GM23338 (cell line): ENCODE measurements around the gene ZPLD1. TPM values are rescaled to one million over a fixed set of nuclear protein-coding genes. Genes with fewer than 3 reads are reported as not detected.

Experiments
- ATAC-seq: fragments of 200-7000 bp; cut with Tn5 transposase; 3 replicates; pipeline ENCODE4 v1.9.1; 2020
- DNase-seq: peaks from one replicate; pipeline ENCODE4 v3.0.0-alpha.2; 2015; ENCODE audit warnings: low spot score
- H2AFZ ChIP-seq: fragments of 200-600 bp; sonication (generic); 2 replicates; pipeline ENCODE4 v1.8.0; 2016; ENCODE audit warnings: antibody characterized with exemption, mild to moderate bottlenecking, moderate library complexity
- H3F3A ChIP-seq: fragments of 200-600 bp; sonication (generic); replicated peaks from 2 replicates; pipeline ENCODE4 v1.8.0; 2017; ENCODE audit warnings: antibody characterized with exemption, mixed run types, low read depth
- H3K27ac ChIP-seq: fragments of 200-600 bp; sonication (generic); 2 replicates; pipeline ENCODE4 v1.6.1; 2016; ENCODE audit warnings: low read depth
- H3K27me3 ChIP-seq: fragments of 200-600 bp; sonication (generic); 2 replicates; pipeline ENCODE4 v1.8.0; 2016; ENCODE audit warnings: mild to moderate bottlenecking, mixed run types, moderate library complexity; ENCODE audit not compliant: insufficient read depth
- H3K36me3 ChIP-seq: fragments of 200-600 bp; sonication (generic); 2 replicates; pipeline ENCODE4 v1.8.0; 2016; ENCODE audit warnings: mild to moderate bottlenecking; ENCODE audit not compliant: insufficient read depth
- H3K4me1 ChIP-seq: fragments of 200-600 bp; sonication (generic); 2 replicates; pipeline ENCODE4 v1.8.0; 2016; ENCODE audit warnings: mild to moderate bottlenecking, moderate library complexity; ENCODE audit not compliant: insufficient read depth
- H3K4me2 ChIP-seq: fragments of 200-600 bp; sonication (generic); 2 replicates; pipeline ENCODE4 v1.7.1; 2017; ENCODE audit warnings: mixed run types
- H3K4me3 ChIP-seq: fragments of 200-600 bp; sonication (generic); 2 replicates; pipeline ENCODE4 v1.6.1; 2016; ENCODE audit warnings: mixed run types
- H3K79me2 ChIP-seq: fragments of 200-600 bp; sonication (generic); replicated peaks from 2 replicates; pipeline ENCODE4 v1.8.0; 2017; ENCODE audit warnings: mild to moderate bottlenecking; ENCODE audit not compliant: insufficient read depth
- H3K9me2 ChIP-seq: fragments of 200-600 bp; sonication (generic); 2 replicates; pipeline ENCODE4 v1.8.0; 2017; ENCODE audit not compliant: insufficient read depth
- H4K20me1 ChIP-seq: fragments of 200-600 bp; sonication (generic); replicated peaks from 2 replicates; pipeline ENCODE4 v1.8.0; 2017; ENCODE audit warnings: mild to moderate bottlenecking; ENCODE audit not compliant: insufficient read depth
- H3K27ac Mint-ChIP-seq: 2 replicates; pipeline ENCODE4 v1.8.0; 2020; ENCODE audit warnings: inconsistent platforms, mild to moderate bottlenecking, moderate library complexity, mixed read lengths
- H3K27me3 Mint-ChIP-seq: 3 replicates; pipeline ENCODE4 v1.8.0; 2022; ENCODE audit warnings: low read depth, mild to moderate bottlenecking, moderate library complexity, mixed read lengths, inconsistent platforms; ENCODE audit not compliant: insufficient read depth, poor library complexity
- H3K36me3 Mint-ChIP-seq: 3 replicates; pipeline ENCODE4 v1.8.0; 2021; ENCODE audit warnings: low read depth, mild to moderate bottlenecking, inconsistent platforms, moderate library complexity, mixed read lengths
- H3K4me1 Mint-ChIP-seq: 3 replicates; pipeline ENCODE4 v1.8.0; 2020; ENCODE audit warnings: mild to moderate bottlenecking, inconsistent platforms, mixed read lengths
- H3K4me3 Mint-ChIP-seq: 3 replicates; pipeline ENCODE4 v1.8.0; 2021; ENCODE audit warnings: moderate library complexity, mild to moderate bottlenecking, inconsistent platforms, mixed read lengths
- H3K9me3 Mint-ChIP-seq: 3 replicates; pipeline ENCODE4 v1.8.0; 2020; ENCODE audit warnings: moderate library complexity, mild to moderate bottlenecking, inconsistent platforms, mixed read lengths
- CREB1 ChIP-seq: fragments of 250-450 bp; sonication (Bioruptor Pico); IDR thresholded peaks from 2 replicates; pipeline ENCODE4 v1.5.0; 2020; ENCODE audit warnings: low read depth, mild to moderate bottlenecking, moderate library complexity
- CTCF ChIP-seq, 2 experiments: fragments of 200-600 bp in 1 of 2; sonication (generic) in 1 of 2; conservative IDR thresholded peaks; 2 replicates each; pipeline versions ENCODE4 v1.5.1 to v1.6.1; 2016 to 2017; ENCODE audit warnings: antibody characterized with exemption in 2 of 2, low read depth in 2 of 2, mild to moderate bottlenecking in 2 of 2, moderate library complexity in 1 of 2
- EZH2 ChIP-seq: fragments of 200-600 bp; sonication (generic); IDR thresholded peaks from one replicate; pipeline ENCODE4 v1.8.0; 2017; ENCODE audit warnings: antibody characterized with exemption, mild to moderate bottlenecking, low read depth; ENCODE audit not compliant: unreplicated experiment
- NANOG ChIP-seq: IDR thresholded peaks from 2 replicates; pipeline ENCODE4 v1.6.1; 2016; ENCODE audit warnings: antibody characterized with exemption, borderline replicate concordance
- POLR2AphosphoS5 ChIP-seq: IDR thresholded peaks from 2 replicates; pipeline ENCODE4 v1.6.1; 2016; ENCODE audit warnings: antibody characterized with exemption, low read depth
- STAT1 ChIP-seq: IDR thresholded peaks from one replicate; pipeline ENCODE4 v1.6.1; 2016; ENCODE audit warnings: antibody characterized with exemption; ENCODE audit not compliant: unreplicated experiment
- ZNF114 ChIP-seq: fragments of 250-450 bp; sonication (Bioruptor Pico); IDR thresholded peaks from 2 replicates; pipeline ENCODE4 v1.5.0; 2020; ENCODE audit warnings: mild to moderate bottlenecking, moderate library complexity
- ZNF331 ChIP-seq: fragments of 250-450 bp; sonication (Bioruptor Pico); IDR thresholded peaks from 2 replicates; pipeline ENCODE4 v1.5.0; 2020; ENCODE audit warnings: low read depth, mild to moderate bottlenecking, moderate library complexity
- polyA plus RNA-seq: library from polyadenylated mRNA; unstranded; fragments of >200 nt; fragmentation: Nextera tagmentation; extraction: Ambion mirVana; gene quantifications from 2 replicates; pipeline ENCODE4 v1.2.1, GENCODE V29; 2016
- total RNA-seq: library from RNA; depleted of rRNA; stranded (reverse); fragments of >200 nt; shearing (Covaris generic); gene quantifications from 2 replicates; pipeline ENCODE4 v1.2.3, GENCODE V29; 2014
- TF ChIP-seq, protein P1 (sequence below): IDR thresholded peaks from one replicate; pipeline ENCODE4 v1.6.1; 2018; ENCODE audit warnings: antibody characterized with exemption; ENCODE audit not compliant: unreplicated experiment

ZPLD1 gene
- total and polyA plus RNA-seq, 2 experiments from 2014 or later = not detected

GRCh38 chr3:102473648-102474047 is 38.8 kb downstream of the ZPLD1 start:
- H3K9me3 Mint-ChIP-seq = no peaks in the 10 kb centered on the region
- Histone ChIP-seq H3K79me2 (no peaks in the 10 kb centered on the region), H3K27me3 (no peaks in the 10 kb centered on the region), H3K27ac (no peak overlapping the region), H4K20me1 (no peaks in the 10 kb centered on the region), H2AFZ (no peak overlapping the region), H3K4me1 (peaks cover 6% of the 10 kb centered on the region; the same call in 1 of the 2 replicates), H3K9me2 (no peaks in the 10 kb centered on the region), H3K36me3 (no peaks in the 10 kb centered on the region), H3F3A (no peaks in the 10 kb centered on the region), H3K4me3 (no peak overlapping the region), H3K4me2 (no peak overlapping the region)
- no peaks in the 10 kb centered on the region for H3K36me3 Mint-ChIP-seq
- no peak for TF ChIP-seq NANOG
- TF ChIP-seq, protein P1, sequence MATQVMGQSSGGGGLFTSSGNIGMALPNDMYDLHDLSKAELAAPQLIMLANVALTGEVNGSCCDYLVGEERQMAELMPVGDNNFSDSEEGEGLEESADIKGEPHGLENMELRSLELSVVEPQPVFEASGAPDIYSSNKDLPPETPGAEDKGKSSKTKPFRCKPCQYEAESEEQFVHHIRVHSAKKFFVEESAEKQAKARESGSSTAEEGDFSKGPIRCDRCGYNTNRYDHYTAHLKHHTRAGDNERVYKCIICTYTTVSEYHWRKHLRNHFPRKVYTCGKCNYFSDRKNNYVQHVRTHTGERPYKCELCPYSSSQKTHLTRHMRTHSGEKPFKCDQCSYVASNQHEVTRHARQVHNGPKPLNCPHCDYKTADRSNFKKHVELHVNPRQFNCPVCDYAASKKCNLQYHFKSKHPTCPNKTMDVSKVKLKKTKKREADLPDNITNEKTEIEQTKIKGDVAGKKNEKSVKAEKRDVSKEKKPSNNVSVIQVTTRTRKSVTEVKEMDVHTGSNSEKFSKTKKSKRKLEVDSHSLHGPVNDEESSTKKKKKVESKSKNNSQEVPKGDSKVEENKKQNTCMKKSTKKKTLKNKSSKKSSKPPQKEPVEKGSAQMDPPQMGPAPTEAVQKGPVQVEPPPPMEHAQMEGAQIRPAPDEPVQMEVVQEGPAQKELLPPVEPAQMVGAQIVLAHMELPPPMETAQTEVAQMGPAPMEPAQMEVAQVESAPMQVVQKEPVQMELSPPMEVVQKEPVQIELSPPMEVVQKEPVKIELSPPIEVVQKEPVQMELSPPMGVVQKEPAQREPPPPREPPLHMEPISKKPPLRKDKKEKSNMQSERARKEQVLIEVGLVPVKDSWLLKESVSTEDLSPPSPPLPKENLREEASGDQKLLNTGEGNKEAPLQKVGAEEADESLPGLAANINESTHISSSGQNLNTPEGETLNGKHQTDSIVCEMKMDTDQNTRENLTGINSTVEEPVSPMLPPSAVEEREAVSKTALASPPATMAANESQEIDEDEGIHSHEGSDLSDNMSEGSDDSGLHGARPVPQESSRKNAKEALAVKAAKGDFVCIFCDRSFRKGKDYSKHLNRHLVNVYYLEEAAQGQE = no peak
- DNase-seq (no peak), ATAC-seq (no peak)
- H3K4me3 Mint-ChIP-seq = no peak overlapping the region
- no peak overlapping the region for H3K27ac Mint-ChIP-seq
- peaks cover 13% of the 10 kb centered on the region for H3K4me1 Mint-ChIP-seq
- H3K27me3 Mint-ChIP-seq = peaks cover 2% of the 10 kb centered on the region

GRCh38 chr3:102474207-102474606 is 39.4 kb downstream of the ZPLD1 start:
- no peak overlapping the region for H3K4me3 ChIP-seq
- H3K9me3 Mint-ChIP-seq = no peaks in the 10 kb centered on the region

More at GRCh38 chr3:102474207-102474606, 39.4 kb downstream of the ZPLD1 start:
- no peak for TF ChIP-seq ZNF331 (CRISPR knock-in tag)
- TF ChIP-seq ZNF114 = no peak
- TF ChIP-seq CTCF (conservative IDR thresholded peaks at IDR 0.05; ENCODE audit: low read depth in 2 of 2) = no peak
- no peak for TF ChIP-seq POLR2AphosphoS5
- TF ChIP-seq EZH2 = no peak
- TF ChIP-seq STAT1 = no peak
- TF ChIP-seq CREB1 = no peak
- peaks cover 6% of the 10 kb centered on the region; the same call in 1 of the 2 replicates for H3K4me1 ChIP-seq
- ATAC-seq (no peak), DNase-seq (no peak)
- H2AFZ ChIP-seq = no peak overlapping the region
- no peaks in the 10 kb centered on the region for H3K36me3 ChIP-seq
- no peaks in the 10 kb centered on the region for H3K9me2 ChIP-seq
- no peaks in the 10 kb centered on the region for H3K36me3 Mint-ChIP-seq
- H3K27me3 ChIP-seq = no peaks in the 10 kb centered on the region
- H3F3A ChIP-seq = no peaks in the 10 kb centered on the region
- peaks cover 2% of the 10 kb centered on the region for H3K27me3 Mint-ChIP-seq
- H3K4me2 ChIP-seq = no peak overlapping the region
- H4K20me1 ChIP-seq = no peaks in the 10 kb centered on the region
- no peak overlapping the region for H3K4me3 Mint-ChIP-seq
- no peaks in the 10 kb centered on the region for H3K79me2 ChIP-seq
- peaks cover 13% of the 10 kb centered on the region for H3K4me1 Mint-ChIP-seq
- H3K27ac ChIP-seq = no peak overlapping the region
- no peak overlapping the region for H3K27ac Mint-ChIP-seq
